ENCODE data around the gene CDC42EP4. TPM values are rescaled to one million over a fixed set of nuclear protein-coding genes. Genes with fewer than 3 reads are reported as not detected.

CDC42EP4 gene
- polyA plus RNA-seq, 1 donor from 2014 or later: 19.4 TPM

- Histone ChIP-seq H3K27me3 (ENCODE audit: insufficient read depth, low read depth, low read length) (no peaks in the 10 kb centered on the region), H2AFZ (ENCODE audit: low read depth, low read length) (no peak overlapping the region), H4K20me1 (ENCODE audit: insufficient read depth) (no peaks in the 10 kb centered on the region), H3K9ac (ENCODE audit: low read length) (no peak overlapping the region), H3K9me3 (ENCODE audit: low read length) (no peaks in the 10 kb centered on the region), H3K79me2 (replicated peaks; ENCODE audit: insufficient read depth, low read length) (no peaks in the 10 kb centered on the region), H3K4me2 (ENCODE audit: low read length) (no peak overlapping the region), H3K4me3 (ENCODE audit: low read length) (no peak overlapping the region), H3K9me2 (ENCODE audit: insufficient read depth, low read length) (no peaks in the 10 kb centered on the region), H3K36me3 (ENCODE audit: insufficient read depth, low read length) (no peaks in the 10 kb centered on the region), H3F3A (ENCODE audit: insufficient read depth, low read length, poor library complexity, severe bottlenecking) (no peaks in the 10 kb centered on the region), H3K27ac (ENCODE audit: low read length) (no peak overlapping the region)
- TF ChIP-seq EP300 (conservative IDR thresholded peaks at IDR 0.05; ENCODE audit: poor library complexity, severe bottlenecking): no peak
- no peak for TF ChIP-seq TAF1 (IDR thresholded peaks at IDR 0.05; ENCODE audit: low read depth)
- TF ChIP-seq POLR2AphosphoS5 (IDR thresholded peaks at IDR 0.05): no peak
- no peak for TF ChIP-seq REST (IDR thresholded peaks at IDR 0.05; ENCODE audit: borderline replicate concordance)
- TF ChIP-seq EZH2 (IDR thresholded peaks at IDR 0.05; ENCODE audit: borderline replicate concordance, insufficient read depth, low read length, poor library complexity, severe bottlenecking): no peak
- no peak for TF ChIP-seq SMC3 (conservative IDR thresholded peaks at IDR 0.05; ENCODE audit: poor library complexity)
These were observed 59.9 kb downstream of the CDC42EP4 start for GRCh38 chr17:73251871-73252270.

GRCh38 chr17:73250851-73251640 is 60.8 kb downstream of the CDC42EP4 start:
- H3K27me3 ChIP-seq (ENCODE audit: insufficient read depth, low read depth, low read length): no peaks in the 10 kb centered on the region
- no peak for TF ChIP-seq RAD21 (conservative IDR thresholded peaks at IDR 0.05)
- TF ChIP-seq REST (IDR thresholded peaks at IDR 0.05; ENCODE audit: borderline replicate concordance): no peak
- TF ChIP-seq MXI1 (conservative IDR thresholded peaks at IDR 0.05; ENCODE audit: poor library complexity, severe bottlenecking): no peak
- TF ChIP-seq POLR2AphosphoS5 (IDR thresholded peaks at IDR 0.05): no peak

More at GRCh38 chr17:73250851-73251640, 60.8 kb downstream of the CDC42EP4 start:
- no peaks in the 10 kb centered on the region for H3K9me2 ChIP-seq (ENCODE audit: insufficient read depth, low read length)
- no peaks in the 10 kb centered on the region for H3K79me2 ChIP-seq (replicated peaks; ENCODE audit: insufficient read depth, low read length)
- no peak overlapping the region for H3K4me2 ChIP-seq (ENCODE audit: low read length)
- no peak overlapping the region for H3K9ac ChIP-seq (ENCODE audit: low read length)
- no peaks in the 10 kb centered on the region for H4K20me1 ChIP-seq (ENCODE audit: insufficient read depth)
- H3K27ac ChIP-seq (ENCODE audit: low read length): no peak overlapping the region
- H3F3A ChIP-seq (ENCODE audit: insufficient read depth, low read length, poor library complexity, severe bottlenecking): no peaks in the 10 kb centered on the region
- H3K36me3 ChIP-seq (ENCODE audit: insufficient read depth, low read length): no peaks in the 10 kb centered on the region
- no peak overlapping the region for H3K4me3 ChIP-seq (ENCODE audit: low read length)
- H3K9me3 ChIP-seq (ENCODE audit: low read length): no peaks in the 10 kb centered on the region
- H2AFZ ChIP-seq (ENCODE audit: low read depth, low read length): no peak overlapping the region

Measured in neural cell (in vitro differentiated cells).